GM21381 (cell line): Measurements from ENCODE around the gene ZNF354B.
"Not testable (repeated sequence)": the region's sequence is repeated elsewhere in the genome, so short reads cannot be mapped to it uniquely, and the experiment has no call there.

Experiments
- ATAC-seq: cut with Tn5 transposase; IDR thresholded peaks from one replicate; pipeline ENCODE4 v1.9.1; 2021; ENCODE audit warnings: mild to moderate bottlenecking, moderate library complexity; ENCODE audit not compliant: unreplicated experiment

The ZNF354B gene

DNA sequence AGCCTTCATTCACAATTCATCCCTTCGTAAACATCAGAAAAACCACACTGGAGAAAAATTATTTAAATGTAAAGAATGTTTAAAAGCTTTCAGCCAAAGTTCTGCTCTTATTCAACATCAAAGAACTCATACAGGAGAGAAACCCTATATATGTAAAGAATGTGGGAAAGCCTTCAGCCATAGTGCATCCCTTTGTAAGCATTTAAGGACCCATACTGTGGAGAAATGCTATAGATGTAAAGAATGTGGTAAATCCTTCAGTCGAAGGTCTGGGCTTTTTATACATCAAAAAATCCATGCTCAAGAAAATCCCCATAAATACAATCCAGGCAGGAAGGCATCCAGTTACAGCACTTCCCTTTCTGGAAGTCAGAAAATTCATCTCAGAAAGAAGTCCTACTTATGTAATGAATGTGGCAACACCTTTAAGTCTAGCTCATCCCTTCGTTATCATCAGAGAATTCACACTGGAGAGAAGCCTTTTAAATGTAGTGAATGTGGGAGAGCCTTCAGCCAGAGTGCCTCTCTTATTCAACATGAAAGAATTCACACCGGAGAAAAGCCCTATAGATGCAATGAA lies 23.5 kb downstream of the ZNF354B start:
- not testable (repeated sequence) for ATAC-seq

DNA sequence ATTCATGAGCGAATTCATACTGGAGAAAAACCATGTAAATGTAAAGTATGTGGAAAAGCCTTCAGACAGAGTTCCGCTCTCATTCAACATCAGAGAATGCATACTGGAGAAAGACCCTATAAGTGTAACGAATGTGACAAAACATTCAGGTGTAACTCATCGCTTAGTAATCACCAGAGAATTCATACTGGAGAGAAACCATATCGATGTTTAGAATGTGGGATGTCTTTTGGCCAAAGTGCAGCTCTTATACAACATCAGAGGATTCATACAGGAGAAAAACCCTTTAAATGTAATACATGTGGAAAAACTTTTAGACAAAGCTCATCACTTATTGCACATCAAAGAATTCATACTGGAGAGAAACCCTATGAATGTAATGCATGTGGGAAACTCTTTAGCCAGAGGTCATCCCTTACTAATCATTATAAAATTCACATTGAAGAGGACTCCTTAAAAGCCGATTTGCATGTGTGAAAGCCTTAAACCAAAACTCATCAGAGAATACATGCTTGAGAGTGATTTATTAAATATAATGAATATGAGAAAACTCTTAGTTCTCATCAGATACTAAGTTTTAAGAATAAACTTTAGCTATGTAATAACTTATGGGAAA lies 24.2 kb downstream of the ZNF354B start:
- no peak for ATAC-seq

DNA sequence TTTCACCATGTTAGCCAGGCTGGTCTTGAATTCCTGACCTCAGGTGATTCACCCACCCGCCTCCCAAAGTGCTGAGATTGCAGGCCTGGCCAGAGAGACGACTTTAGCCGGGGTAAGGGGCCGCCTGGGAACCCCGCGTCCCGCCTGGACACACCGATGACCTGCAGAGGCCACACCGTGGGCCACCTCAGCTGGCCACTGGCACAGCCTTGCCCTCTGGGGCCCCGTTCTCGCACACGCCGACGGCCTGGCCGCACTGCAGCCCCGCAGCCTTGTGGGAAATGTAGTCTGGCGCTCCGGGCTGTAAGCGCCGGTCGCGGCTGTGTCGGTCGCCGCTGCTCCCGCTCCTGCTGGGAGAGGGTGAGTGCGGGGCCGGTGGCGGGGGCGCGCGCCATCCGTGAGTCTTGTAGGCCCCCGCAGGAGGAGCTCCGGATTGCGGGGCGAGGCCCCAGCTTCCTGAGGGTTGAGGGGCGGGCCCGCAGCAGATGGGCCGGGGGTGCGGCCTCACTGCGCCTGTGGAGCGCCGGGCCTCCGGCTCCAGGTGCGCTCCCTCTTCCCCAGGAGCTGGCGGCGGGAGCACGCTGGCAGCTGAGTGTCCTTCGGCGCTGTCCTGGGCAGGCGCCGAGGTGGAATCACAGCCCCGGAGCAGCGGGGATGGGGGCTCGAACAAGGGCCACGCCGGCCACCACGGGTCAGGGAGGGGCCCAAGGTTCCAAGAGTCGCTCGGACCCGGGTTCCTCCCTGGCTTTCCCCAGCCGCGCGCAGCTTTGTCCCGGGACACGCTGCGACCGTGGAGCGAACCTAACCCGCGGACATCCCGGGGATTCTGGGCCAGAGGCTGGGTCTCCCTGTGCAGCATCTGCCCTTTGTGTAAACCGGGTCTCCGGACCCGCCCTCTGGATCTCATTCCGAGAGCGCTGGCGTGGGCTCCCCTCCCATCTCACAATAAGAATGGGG lies 36.1 kb downstream of the ZNF354B start, which contains the start of gene ZFP2:
ZFP2 (plus strand) TSS at position 299 of the 957 bp plus-strand sequence. CDS start 35,401 bp downstream, outside the sequence.
- no peak for ATAC-seq

DNA sequence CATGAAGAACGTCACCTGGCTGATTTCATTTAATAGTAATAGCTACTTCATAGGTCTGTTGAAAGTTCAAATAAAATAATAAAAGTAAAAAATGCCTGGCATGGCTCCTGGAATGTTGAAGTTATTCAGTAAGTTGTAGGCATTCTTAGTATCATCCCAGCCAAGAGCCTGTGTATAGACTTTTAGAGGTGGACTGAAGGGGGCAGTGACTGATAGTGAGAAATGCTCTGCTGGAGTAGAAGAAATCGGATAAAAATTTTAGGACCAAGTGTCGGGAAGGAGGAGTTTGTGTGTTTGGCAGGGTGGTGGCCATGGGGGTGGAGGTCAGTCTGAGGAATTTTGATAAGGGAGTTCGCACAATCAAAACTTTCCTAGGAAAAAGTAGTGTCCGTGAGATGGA lies 39.5 kb downstream of the ZNF354B start:
- no peak for ATAC-seq

DNA sequence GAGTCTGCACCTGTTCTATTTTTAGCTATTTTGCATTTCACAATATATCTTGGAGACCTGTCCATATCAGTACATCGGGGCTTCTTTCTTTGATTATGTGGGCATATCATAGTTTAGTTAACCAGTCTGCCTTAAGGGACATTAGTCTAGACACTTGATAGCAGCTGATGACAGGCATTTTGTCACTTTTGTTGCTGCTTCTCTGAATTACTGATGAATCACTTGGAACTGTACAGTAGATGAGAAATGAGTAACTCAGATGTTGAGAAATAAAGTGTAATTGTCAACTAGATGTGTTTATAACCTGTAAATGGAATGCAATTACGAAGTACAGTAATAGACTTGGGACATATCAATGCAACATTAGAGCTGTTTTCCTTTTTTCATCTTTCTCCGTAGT lies 43.1 kb downstream of the ZNF354B start:
- ATAC-seq = no peak

DNA sequence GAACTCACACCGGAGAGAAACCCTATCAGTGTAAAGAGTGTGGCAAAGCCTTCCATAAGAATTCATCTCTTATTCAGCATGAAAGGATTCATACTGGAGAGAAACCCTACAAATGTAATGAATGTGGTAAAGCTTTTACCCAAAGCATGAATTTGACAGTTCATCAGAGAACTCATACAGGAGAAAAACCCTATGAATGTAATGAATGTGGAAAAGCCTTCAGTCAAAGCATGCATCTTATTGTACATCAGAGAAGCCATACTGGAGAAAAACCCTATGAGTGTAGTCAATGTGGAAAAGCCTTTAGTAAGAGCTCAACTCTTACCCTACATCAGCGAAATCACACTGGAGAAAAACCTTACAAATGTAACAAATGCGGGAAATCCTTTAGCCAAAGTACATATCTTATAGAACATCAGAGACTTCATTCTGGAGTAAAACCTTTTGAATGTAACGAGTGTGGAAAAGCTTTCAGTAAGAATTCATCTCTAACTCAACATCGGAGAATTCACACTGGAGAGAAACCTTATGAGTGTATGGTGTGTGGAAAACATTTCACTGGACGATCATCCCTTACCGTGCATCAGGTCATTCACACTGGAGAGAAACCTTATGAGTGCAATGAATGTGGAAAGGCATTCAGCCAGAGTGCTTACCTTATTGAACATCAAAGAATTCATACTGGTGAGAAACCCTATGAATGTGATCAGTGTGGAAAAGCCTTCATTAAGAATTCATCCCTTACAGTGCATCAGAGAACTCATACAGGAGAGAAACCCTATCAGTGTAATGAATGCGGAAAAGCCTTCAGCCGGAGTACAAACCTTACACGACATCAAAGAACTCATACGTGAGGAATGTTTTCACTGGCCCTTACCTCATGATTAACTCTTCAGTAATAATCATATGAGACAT lies 72.3 kb downstream of the ZNF354B start:
- no peak for ATAC-seq
